GM19099 (cell line): ENCODE results near the gene CSE1L.

ENCODE experiments used
- POLR2A ChIP-seq: IDR thresholded peaks from 3 replicates; pipeline ENCODE4 v1.6.1; 2011; ENCODE audit warnings: low read depth; ENCODE audit not compliant: insufficient read length; ENCODE audit errors: extremely low read depth

CSE1L gene

DNA sequence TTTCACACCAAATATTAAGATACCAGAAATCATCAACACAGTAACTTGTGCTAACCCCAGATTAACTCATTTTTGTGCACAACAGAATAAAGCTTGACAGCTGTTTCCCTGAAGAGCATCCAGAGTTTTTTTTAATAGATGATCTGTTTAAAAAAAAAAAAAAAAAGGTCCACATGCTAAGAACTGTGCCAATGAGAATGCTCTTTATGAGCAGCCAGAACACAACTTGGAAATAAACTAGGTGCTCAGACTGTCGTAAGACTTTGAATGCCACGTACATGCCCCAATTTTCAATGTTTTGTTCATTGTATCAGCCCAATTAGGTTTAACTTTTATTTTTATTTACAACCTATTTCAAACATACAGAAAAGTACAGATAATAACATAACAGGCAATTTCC lies 94.7 kb downstream of the CSE1L start:
- no peak for TF ChIP-seq POLR2A
